Stomach (tissue), 9 donors: Measurements from ENCODE around the gene HEPH. TPM values are rescaled to one million over a fixed set of nuclear protein-coding genes. Genes with fewer than 3 reads are reported as not detected.

Experiments
- DNase-seq, 2 donors: peaks; one replicate each; pipeline versions ENCODE4 v3.0.0 to v3.0.0-alpha.2; 2013 to 2019
- H3K27ac ChIP-seq, 5 donors: fragments of 200-600 bp in 4 of 5; sonication (generic) in 4 of 5; one replicate each; pipeline ENCODE4 v1.5.1; 2013 to 2019; ENCODE audit warnings: mild to moderate bottlenecking in 1 of 5, moderate library complexity in 1 of 5
- H3K27me3 ChIP-seq, 3 donors: fragments of 200-600 bp; sonication (generic); one replicate each; pipeline ENCODE4 v1.5.1; 2017 to 2019; ENCODE audit warnings: mixed run types in 1 of 3
- H3K36me3 ChIP-seq, 4 donors: fragments of 200-600 bp; sonication (generic); 1 replicate in 3 of 4; 2 replicates in 1 of 4; pipeline ENCODE4 v1.5.1; 2016 to 2019
- H3K4me1 ChIP-seq, 4 donors: fragments of 200-600 bp; sonication (generic); one replicate each; pipeline ENCODE4 v1.5.1; 2016 to 2019
- H3K4me3 ChIP-seq, 4 donors: fragments of 200-600 bp; sonication (generic) in 3 of 4; one replicate each; pipeline ENCODE4 v1.5.1; 2016 to 2019; ENCODE audit warnings: mild to moderate bottlenecking in 1 of 4
- H3K9me3 ChIP-seq, 4 donors: fragments of 200-600 bp; sonication (generic); one replicate each; pipeline ENCODE4 v1.5.1; 2016 to 2019
- CTCF ChIP-seq, 7 experiments: fragments of 450-650 bp in 4 of 7; fragments of 200-600 bp in 3 of 7; sonication (generic) in 3 of 7; IDR thresholded peaks; one replicate each; pipeline ENCODE4 v1.5.1; 2016 to 2019; ENCODE audit warnings: antibody characterized with exemption in 7 of 7, control low read depth in 2 of 7, mild to moderate bottlenecking in 1 of 7
- EP300 ChIP-seq: sonication (generic); formaldehyde crosslinking; IDR thresholded peaks from one replicate; pipeline ENCODE4 v1.6.1; 2017; ENCODE audit warnings: antibody characterized with exemption
- POLR2A ChIP-seq, 4 donors: fragments of 450-650 bp; IDR thresholded peaks; one replicate each; pipeline ENCODE4 v1.6.1; 2016; ENCODE audit warnings: antibody characterized with exemption in 4 of 4, control low read depth in 2 of 4, mild to moderate bottlenecking in 1 of 4, moderate library complexity in 1 of 4
- POLR2AphosphoS5 ChIP-seq, 3 donors: sonication (generic); formaldehyde crosslinking; IDR thresholded peaks; one replicate each; pipeline ENCODE4 v1.6.1; 2016; ENCODE audit warnings: antibody characterized with exemption in 3 of 3
- whole genome bisulfite sequencing, 5 donors: extraction: QIAGEN DNeasy Blood & Tissue Kit in 3 of 5; methylation state at CpG; one replicate each; pipeline versions ENCODE4 v1.1.5 to v1.1.7; 2013 to 2018; 5-methylcytosine and 5-hydroxymethylcytosine counted together
- intact Hi-C: fragments of 100-400 bp; cut with DNase I; formaldehyde crosslinking; loops from one replicate; pipeline ENCODE4 v1.15.1; 2023; ENCODE audit warnings: low total_unique reads
- polyA plus RNA-seq, 3 donors: library from polyadenylated mRNA; stranded (reverse); fragments of 200-250 nt; gene quantifications; one replicate each; pipeline ENCODE4 v1.2.3, GENCODE V29; 2013
- total RNA-seq, 5 donors: library from RNA; depleted of rRNA; stranded (reverse); fragments of >200 nt; gene quantifications; one replicate each; pipeline versions ENCODE4 v1.1.0 to v1.2.3, GENCODE V29; 2014 to 2016
- donor health status: healthy with polysubstance abuse.
- donor health status: Bipolar disorder and iron deficiency.
- donor health status: healthy.

The HEPH gene
- total and polyA plus RNA-seq, 8 donors, result 0.93 to 94.7 (median 12.4) TPM

- H3K4me3 ChIP-seq, result no peak overlapping the region
- H3K27me3 ChIP-seq, result no peaks in the 10 kb centered on the region
- no peaks in the 10 kb centered on the region for H3K9me3 ChIP-seq
- peak in 1 of 2 donors; percentile 26 for DNase-seq
- no peaks in the 10 kb centered on the region for H3K36me3 ChIP-seq
- no peak overlapping the region for H3K27ac ChIP-seq
- TF ChIP-seq POLR2A (IDR thresholded peaks at IDR 0.05) (no peak), CTCF (IDR thresholded peaks at IDR 0.05) (no peak), POLR2AphosphoS5 (IDR thresholded peaks at IDR 0.05) (no peak), EP300 (no peak)
- intact Hi-C loops, result no loop called here
- H3K4me1 ChIP-seq, result peaks cover 0 to 4% (median 0%) of the 10 kb centered on the region in 4 donors
- WGBS, 5 donors, result 46 to 66% (median 59%) methylated on average over 2 of the region's 2 CpGs
These were observed 3.4 kb downstream of the HEPH start for GRCh38 chrX:66167431-66167830.

GRCh38 chrX:66176134-66176533, 12.1 kb downstream of the HEPH start:
- H3K36me3 ChIP-seq, result peaks cover 0 to 55% (median 7%) of the 10 kb centered on the region in 4 donors
- DNase-seq, result no peak
- peaks cover 0 to 47% (median 28%) of the 10 kb centered on the region in 4 donors for H3K9me3 ChIP-seq
- H3K27ac ChIP-seq, result no peak overlapping the region
- intact Hi-C loops, result no loop called here
- H3K4me3 ChIP-seq, result no peak overlapping the region
- no peaks in the 10 kb centered on the region for H3K4me1 ChIP-seq
- 80 to 100% (median 96%) methylated on average over 1 of the region's 1 CpG for WGBS, 5 donors
- TF ChIP-seq CTCF (IDR thresholded peaks at IDR 0.05) (no peak), POLR2AphosphoS5 (IDR thresholded peaks at IDR 0.05) (no peak)
- H3K27me3 ChIP-seq, result no peaks in the 10 kb centered on the region

GRCh38 chrX:66191563-66191962, 27.5 kb downstream of the HEPH start:
- H3K36me3 ChIP-seq, result peaks cover 0 to 5% (median 2%) of the 10 kb centered on the region in 4 donors
- 55 to 76% (median 70%) methylated on average over 2 of the region's 2 CpGs for WGBS, 5 donors
- no peak for TF ChIP-seq POLR2A (IDR thresholded peaks at IDR 0.05)
- no peak for TF ChIP-seq EP300
- no peak for TF ChIP-seq POLR2AphosphoS5 (IDR thresholded peaks at IDR 0.05)
- no peak for TF ChIP-seq CTCF (IDR thresholded peaks at IDR 0.05)

GRCh38 chrX:66193821-66194220, 29.8 kb downstream of the HEPH start:
- TF ChIP-seq POLR2A (IDR thresholded peaks at IDR 0.05) (no peak), EP300 (no peak), CTCF (IDR thresholded peaks at IDR 0.05) (no peak), POLR2AphosphoS5 (IDR thresholded peaks at IDR 0.05) (no peak)
- Histone ChIP-seq H3K4me3 (no peak overlapping the region), H3K27ac (no peak overlapping the region), H3K4me1 (no peaks in the 10 kb centered on the region), H3K36me3 (peaks cover 0 to 4% (median 2%) of the 10 kb centered on the region in 4 donors), H3K9me3 (no peaks in the 10 kb centered on the region), H3K27me3 (no peaks in the 10 kb centered on the region)
- no peak for DNase-seq
- intact Hi-C loops, result no loop called here

More at GRCh38 chrX:66191563-66191962, 27.5 kb downstream of the HEPH start:
- Histone ChIP-seq H3K4me3 (no peak overlapping the region), H3K9me3 (no peaks in the 10 kb centered on the region), H3K27ac (no peak overlapping the region), H3K4me1 (no peaks in the 10 kb centered on the region), H3K27me3 (no peaks in the 10 kb centered on the region)
- no peak for DNase-seq
- intact Hi-C loops, result no loop called here
